SK-N-SH treated with all-trans-retinoic acid at 6 μM for 48 hours (cell line): ENCODE measurements around the gene CELF1.

ENCODE experiments used
- ATAC-seq: fragments of 200-7000 bp; cut with Tn5 transposase; 3 replicates; pipeline ENCODE4 v1.9.1; 2020; ENCODE audit warnings: mild to moderate bottlenecking, moderate library complexity
- BACH2 ChIP-seq: fragments of 250-450 bp; sonication (Bioruptor Pico); IDR thresholded peaks from 2 replicates; pipeline ENCODE4 v1.9.0; 2021; ENCODE audit warnings: mild to moderate bottlenecking, borderline replicate concordance
- CREB5 ChIP-seq: fragments of 250-450 bp; sonication (Bioruptor Pico); IDR thresholded peaks from 2 replicates; pipeline ENCODE4 v1.5.1; 2020; ENCODE audit warnings: low read depth, mild to moderate bottlenecking, moderate library complexity
- CSDC2 ChIP-seq: fragments of 250-450 bp; sonication (Bioruptor Pico); IDR thresholded peaks from 2 replicates; pipeline ENCODE4 v1.5.0; 2020; ENCODE audit warnings: mild to moderate bottlenecking, moderate library complexity
- CSRNP3 ChIP-seq: fragments of 250-450 bp; sonication (Bioruptor Pico); IDR thresholded peaks from 2 replicates; pipeline ENCODE4 v1.5.1; 2021; ENCODE audit warnings: mild to moderate bottlenecking, moderate library complexity
- ESRRG ChIP-seq: fragments of 250-450 bp; sonication (Bioruptor Pico); IDR thresholded peaks from 2 replicates; pipeline ENCODE4 v1.6.1; 2021; ENCODE audit warnings: mild to moderate bottlenecking
- GLIS3 ChIP-seq: fragments of 250-450 bp; sonication (Bioruptor Pico); IDR thresholded peaks from 2 replicates; pipeline ENCODE4 v1.5.0; 2020; ENCODE audit warnings: mild to moderate bottlenecking, moderate library complexity
- ISL1 ChIP-seq: fragments of 250-450 bp; sonication (Bioruptor Pico); IDR thresholded peaks from 2 replicates; pipeline ENCODE4 v2.1.2; 2022; ENCODE audit warnings: mild to moderate bottlenecking, moderate library complexity
- OSR1 ChIP-seq: fragments of 250-450 bp; sonication (Bioruptor Pico); IDR thresholded peaks from 2 replicates; pipeline ENCODE4 v1.8.0; 2022; ENCODE audit warnings: moderate library complexity, mild to moderate bottlenecking, inconsistent platforms
- PPARA ChIP-seq: fragments of 250-450 bp; sonication (Bioruptor Pico); IDR thresholded peaks from 2 replicates; pipeline ENCODE4 v1.5.0; 2020; ENCODE audit warnings: mild to moderate bottlenecking, borderline replicate concordance
- RARB ChIP-seq: fragments of 250-450 bp; sonication (Bioruptor Pico); IDR thresholded peaks from 2 replicates; pipeline ENCODE4 v1.8.0; 2021; ENCODE audit warnings: mild to moderate bottlenecking, moderate library complexity
- SNAI2 ChIP-seq: fragments of 250-450 bp; sonication (Bioruptor Pico); IDR thresholded peaks from 2 replicates; pipeline ENCODE4 v1.5.0; 2020; ENCODE audit warnings: mild to moderate bottlenecking, moderate library complexity
- TCF4 ChIP-seq: fragments of 250-450 bp; sonication (Bioruptor Pico); IDR thresholded peaks from 2 replicates; pipeline ENCODE4 v1.8.0; 2021; ENCODE audit warnings: mild to moderate bottlenecking, moderate library complexity, borderline replicate concordance
- TSHZ2 ChIP-seq: fragments of 250-450 bp; sonication (Bioruptor Pico); IDR thresholded peaks from 2 replicates; pipeline ENCODE4 v1.5.0; 2020; ENCODE audit warnings: mild to moderate bottlenecking, moderate library complexity
- ZC3H10 ChIP-seq: fragments of 250-450 bp; sonication (Bioruptor Pico); IDR thresholded peaks from 2 replicates; pipeline ENCODE4 v1.5.1; 2021; ENCODE audit warnings: mild to moderate bottlenecking, moderate library complexity
- ZFP3 ChIP-seq: fragments of 250-450 bp; sonication (Bioruptor Pico); IDR thresholded peaks from 2 replicates; pipeline ENCODE4 v1.5.0; 2020; ENCODE audit warnings: mild to moderate bottlenecking, moderate library complexity
- ZFP30 ChIP-seq: fragments of 450-650 bp; formaldehyde crosslinking; IDR thresholded peaks from 2 replicates; pipeline ENCODE4 v1.5.0; 2022; ENCODE audit warnings: mild to moderate bottlenecking, moderate library complexity
- ZNF565 ChIP-seq: fragments of 450-650 bp; formaldehyde crosslinking; conservative IDR thresholded peaks from 2 replicates; pipeline ENCODE4 v1.5.0; 2020; ENCODE audit warnings: low read depth, mild to moderate bottlenecking, moderate library complexity
- ZNF70 ChIP-seq: fragments of 450-650 bp; formaldehyde crosslinking; IDR thresholded peaks from 2 replicates; pipeline ENCODE4 v1.5.0; 2020; ENCODE audit warnings: mild to moderate bottlenecking, moderate library complexity
- ZNF8 ChIP-seq: fragments of 450-650 bp; formaldehyde crosslinking; IDR thresholded peaks from 2 replicates; pipeline ENCODE4 v1.5.0; 2020; ENCODE audit warnings: mild to moderate bottlenecking, moderate library complexity
- TF ChIP-seq, protein P1 (sequence below): fragments of 250-450 bp; sonication (Bioruptor Pico); IDR thresholded peaks from 2 replicates; pipeline ENCODE4 v1.8.0; 2020; ENCODE audit warnings: mild to moderate bottlenecking, moderate library complexity, borderline replicate concordance
- TF ChIP-seq, protein P2 (sequence below): fragments of 250-450 bp; sonication (Bioruptor Pico); IDR thresholded peaks from 2 replicates; pipeline ENCODE4 v1.8.0; 2021; ENCODE audit warnings: low read depth, mild to moderate bottlenecking, moderate library complexity, borderline replicate concordance

The CELF1 gene

DNA sequence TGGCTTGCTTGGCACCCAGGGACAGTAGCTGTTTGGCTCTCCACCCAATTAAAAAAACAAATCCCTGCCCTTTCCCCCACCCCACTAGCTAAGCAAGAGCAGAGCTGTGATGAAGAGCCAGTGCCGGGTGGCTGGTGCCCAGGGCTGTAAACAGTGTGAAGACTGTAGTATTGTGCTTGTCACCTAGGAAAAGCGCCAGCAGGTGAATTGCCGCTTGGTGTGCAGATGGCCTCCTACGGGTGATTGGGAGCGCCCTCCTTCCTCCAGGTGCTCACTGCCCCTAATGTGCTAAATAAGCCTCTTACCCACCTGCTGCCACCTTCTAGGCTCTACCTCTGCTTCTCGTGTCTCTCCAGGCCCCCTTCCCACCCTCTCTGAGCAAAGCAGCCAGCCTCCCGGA is 85.6 kb downstream of the CELF1 start:
- TF ChIP-seq OSR1 (CRISPR knock-in tag), result no peak
- no peak for TF ChIP-seq BACH2 (CRISPR knock-in tag)
- TF ChIP-seq SNAI2 (CRISPR knock-in tag), result no peak
- TF ChIP-seq CSRNP3 (CRISPR knock-in tag), result no peak
- TF ChIP-seq CSDC2 (CRISPR knock-in tag), result no peak
- TF ChIP-seq TCF4, result no peak
- TF ChIP-seq PPARA (CRISPR knock-in tag), result no peak
- TF ChIP-seq ESRRG (CRISPR knock-in tag), result no peak
- TF ChIP-seq, protein P1, sequence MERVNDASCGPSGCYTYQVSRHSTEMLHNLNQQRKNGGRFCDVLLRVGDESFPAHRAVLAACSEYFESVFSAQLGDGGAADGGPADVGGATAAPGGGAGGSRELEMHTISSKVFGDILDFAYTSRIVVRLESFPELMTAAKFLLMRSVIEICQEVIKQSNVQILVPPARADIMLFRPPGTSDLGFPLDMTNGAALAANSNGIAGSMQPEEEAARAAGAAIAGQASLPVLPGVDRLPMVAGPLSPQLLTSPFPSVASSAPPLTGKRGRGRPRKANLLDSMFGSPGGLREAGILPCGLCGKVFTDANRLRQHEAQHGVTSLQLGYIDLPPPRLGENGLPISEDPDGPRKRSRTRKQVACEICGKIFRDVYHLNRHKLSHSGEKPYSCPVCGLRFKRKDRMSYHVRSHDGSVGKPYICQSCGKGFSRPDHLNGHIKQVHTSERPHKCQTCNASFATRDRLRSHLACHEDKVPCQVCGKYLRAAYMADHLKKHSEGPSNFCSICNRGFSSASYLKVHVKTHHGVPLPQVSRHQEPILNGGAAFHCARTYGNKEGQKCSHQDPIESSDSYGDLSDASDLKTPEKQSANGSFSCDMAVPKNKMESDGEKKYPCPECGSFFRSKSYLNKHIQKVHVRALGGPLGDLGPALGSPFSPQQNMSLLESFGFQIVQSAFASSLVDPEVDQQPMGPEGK (CRISPR knock-in tag), result no peak
- TF ChIP-seq ZNF8 (CRISPR knock-in tag), result no peak
- no peak for TF ChIP-seq GLIS3 (CRISPR knock-in tag)
- no peak for TF ChIP-seq RARB (CRISPR knock-in tag)
- TF ChIP-seq ZC3H10, result no peak
- TF ChIP-seq ISL1, result no peak
- TF ChIP-seq, protein P2, sequence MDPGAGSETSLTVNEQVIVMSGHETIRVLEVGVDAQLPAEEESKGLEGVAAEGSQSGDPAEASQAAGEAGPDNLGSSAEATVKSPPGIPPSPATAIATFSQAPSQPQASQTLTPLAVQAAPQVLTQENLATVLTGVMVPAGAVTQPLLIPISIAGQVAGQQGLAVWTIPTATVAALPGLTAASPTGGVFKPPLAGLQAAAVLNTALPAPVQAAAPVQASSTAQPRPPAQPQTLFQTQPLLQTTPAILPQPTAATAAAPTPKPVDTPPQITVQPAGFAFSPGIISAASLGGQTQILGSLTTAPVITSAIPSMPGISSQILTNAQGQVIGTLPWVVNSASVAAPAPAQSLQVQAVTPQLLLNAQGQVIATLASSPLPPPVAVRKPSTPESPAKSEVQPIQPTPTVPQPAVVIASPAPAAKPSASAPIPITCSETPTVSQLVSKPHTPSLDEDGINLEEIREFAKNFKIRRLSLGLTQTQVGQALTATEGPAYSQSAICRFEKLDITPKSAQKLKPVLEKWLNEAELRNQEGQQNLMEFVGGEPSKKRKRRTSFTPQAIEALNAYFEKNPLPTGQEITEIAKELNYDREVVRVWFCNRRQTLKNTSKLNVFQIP (CRISPR knock-in tag), result no peak
- no peak for TF ChIP-seq ZNF70 (CRISPR knock-in tag)
- ATAC-seq, result no peak; the same call in 2 of the 3 replicates

- peak; percentile 49 for ATAC-seq
- TF ChIP-seq TCF4 (no peak), ESRRG (CRISPR knock-in tag) (no peak), SNAI2 (CRISPR knock-in tag) (no peak), ZNF565 (CRISPR knock-in tag) (no peak), ZFP3 (no peak), ZNF70 (CRISPR knock-in tag) (no peak)
- TF ChIP-seq, protein P2 (CRISPR knock-in tag), result no peak
- TF ChIP-seq, protein P1 (CRISPR knock-in tag), result no peak
Observed at GRCh38 chr11:47466701-47467250, 86.2 kb downstream of the CELF1 start.

- ATAC-seq, result no peak
- TF ChIP-seq ZNF8 (CRISPR knock-in tag), result no peak
- TF ChIP-seq ZFP3, result no peak
- TF ChIP-seq OSR1 (CRISPR knock-in tag), result no peak
Observed at GRCh38 chr11:47466201-47466600, 86.7 kb downstream of the CELF1 start.

DNA sequence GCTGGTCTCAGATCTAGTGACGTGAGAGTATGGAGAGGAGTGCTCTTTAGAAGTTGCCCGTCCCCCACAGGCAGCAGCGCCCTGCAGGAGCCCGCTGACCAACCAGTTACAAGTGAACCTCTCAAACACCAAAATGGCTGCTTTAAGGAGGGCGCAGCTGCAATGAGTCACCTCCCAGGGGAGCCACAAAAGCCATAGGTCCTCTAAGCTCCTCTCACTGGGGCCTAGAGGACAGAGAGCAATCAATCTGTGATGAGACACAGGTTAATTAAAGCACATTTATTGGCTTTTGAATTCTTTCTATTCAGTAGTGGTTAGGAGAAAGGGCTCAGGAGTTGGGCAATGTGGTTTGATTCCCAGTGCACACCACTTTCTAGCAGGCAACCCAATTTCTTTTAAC is 88.4 kb downstream of the CELF1 start:
- ATAC-seq, result no peak
- TF ChIP-seq, protein P2 (CRISPR knock-in tag), result no peak
- TF ChIP-seq CSDC2 (CRISPR knock-in tag), result no peak
- TF ChIP-seq ZNF70 (CRISPR knock-in tag), result no peak
- no peak for TF ChIP-seq GLIS3 (CRISPR knock-in tag)
- no peak for TF ChIP-seq ISL1
- no peak for TF ChIP-seq TSHZ2 (CRISPR knock-in tag)
- no peak for TF ChIP-seq CREB5
- TF ChIP-seq RARB (CRISPR knock-in tag), result no peak
- TF ChIP-seq PPARA (CRISPR knock-in tag), result no peak
- no peak for TF ChIP-seq ZFP3
- TF ChIP-seq ZFP30 (CRISPR knock-in tag), result no peak
